Trophoblast cell (in vitro differentiated cells and primary cell): ENCODE results near the gene NAIF1.
"Not testable (repeated sequence)": the region's sequence is repeated elsewhere in the genome, so short reads cannot be mapped to it uniquely, and the experiment has no call there.

ENCODE experiments used
- DNase-seq, 2 donors: peaks; one replicate each; pipeline ENCODE4 v3.0.0-alpha.2; 2016
- H2AFZ ChIP-seq: 2 replicates; pipeline ENCODE4 v1.6.1; 2013; ENCODE audit warnings: low read length, moderate library complexity, mild to moderate bottlenecking; ENCODE audit not compliant: insufficient read depth, poor library complexity
- H2AK5ac ChIP-seq: 2 replicates; pipeline ENCODE4 v1.6.1; 2013; ENCODE audit warnings: mild to moderate bottlenecking, low read length
- H2BK120ac ChIP-seq: 2 replicates; pipeline ENCODE4 v1.6.1; 2013; ENCODE audit warnings: low read length, mild to moderate bottlenecking, moderate library complexity; ENCODE audit not compliant: insufficient read depth, poor library complexity
- H2BK12ac ChIP-seq: 2 replicates; pipeline ENCODE4 v1.6.1; 2013; ENCODE audit warnings: mild to moderate bottlenecking, low read length, moderate library complexity
- H2BK5ac ChIP-seq: 2 replicates; pipeline ENCODE4 v1.6.1; 2013; ENCODE audit warnings: low read length, low read depth, moderate library complexity, mild to moderate bottlenecking; ENCODE audit not compliant: poor library complexity
- H3K14ac ChIP-seq: 2 replicates; pipeline ENCODE4 v1.6.1; 2013; ENCODE audit warnings: mild to moderate bottlenecking, low read length
- H3K18ac ChIP-seq: 2 replicates; pipeline ENCODE4 v1.6.1; 2013; ENCODE audit warnings: mild to moderate bottlenecking, low read length
- H3K23ac ChIP-seq: 2 replicates; pipeline ENCODE4 v1.6.1; 2013; ENCODE audit warnings: low read length
- H3K27ac ChIP-seq: 2 replicates; pipeline ENCODE4 v1.5.1; 2013; ENCODE audit warnings: low read depth, mild to moderate bottlenecking, inconsistent platforms, low read length, moderate library complexity
- H3K27me3 ChIP-seq: 2 replicates; pipeline ENCODE4 v1.6.1; 2013; ENCODE audit warnings: inconsistent platforms, mild to moderate bottlenecking, low read length, moderate library complexity; ENCODE audit not compliant: insufficient read depth
- H3K36me3 ChIP-seq, 2 experiments: 1 replicate in 1 of 2; 2 replicates in 1 of 2; pipeline ENCODE4 v1.6.1; 2013; ENCODE audit warnings: low read length in 2 of 2, mild to moderate bottlenecking in 2 of 2, moderate library complexity in 1 of 2; ENCODE audit not compliant: insufficient read depth in 2 of 2, control insufficient read depth in 1 of 2
- H3K4ac ChIP-seq: 2 replicates; pipeline ENCODE4 v1.6.1; 2013; ENCODE audit warnings: low read depth, mild to moderate bottlenecking, low read length, moderate library complexity
- H3K4me1 ChIP-seq, 2 experiments: 1 replicate in 1 of 2; 2 replicates in 1 of 2; pipeline ENCODE4 v1.6.1; 2013; ENCODE audit warnings: low read length in 2 of 2, mild to moderate bottlenecking in 2 of 2, moderate library complexity in 1 of 2; ENCODE audit not compliant: insufficient read depth in 2 of 2, control insufficient read depth in 1 of 2
- H3K4me2 ChIP-seq: 2 replicates; pipeline ENCODE4 v1.6.1; 2013; ENCODE audit warnings: inconsistent platforms, mild to moderate bottlenecking, low read length, moderate library complexity
- H3K4me3 ChIP-seq: 2 replicates; pipeline ENCODE4 v1.5.1; 2013; ENCODE audit warnings: mild to moderate bottlenecking, low read depth, low read length, inconsistent platforms
- H3K79me1 ChIP-seq: one replicate; pipeline ENCODE4 v1.6.1; 2013; ENCODE audit warnings: low read length
- H3K79me2 ChIP-seq: 2 replicates; pipeline ENCODE4 v1.6.1; 2013; ENCODE audit warnings: low read length, mild to moderate bottlenecking; ENCODE audit not compliant: control insufficient read depth, insufficient read depth, poor library complexity
- H3K9ac ChIP-seq: 2 replicates; pipeline ENCODE4 v1.6.1; 2013; ENCODE audit warnings: mild to moderate bottlenecking, low read length
- H3K9me3 ChIP-seq: 2 replicates; pipeline ENCODE4 v1.6.1; 2013; ENCODE audit warnings: low read depth, mild to moderate bottlenecking, control low read depth, inconsistent platforms, low read length; ENCODE audit not compliant: insufficient read depth
- H4K12ac ChIP-seq: 2 replicates; pipeline ENCODE4 v1.6.1; 2013; ENCODE audit warnings: low read depth, mild to moderate bottlenecking, low read length, moderate library complexity
- H4K8ac ChIP-seq: 2 replicates; pipeline ENCODE4 v1.6.1; 2013; ENCODE audit warnings: low read depth, mild to moderate bottlenecking, low read length, moderate library complexity
- H4K91ac ChIP-seq: one replicate; pipeline ENCODE4 v1.6.1; 2013; ENCODE audit warnings: low read depth, mild to moderate bottlenecking, low read length, moderate library complexity
- WGBS: extraction: QIAGEN DNeasy Blood & Tissue Kit; methylation state at CpG from one replicate; pipeline ENCODE4 v1.1.7; 2013; ENCODE audit warnings: missing lambda C conversion rate; ENCODE audit not compliant: insufficient read length, insufficient coverage; ENCODE audit errors: extremely low coverage; 5-methylcytosine and 5-hydroxymethylcytosine counted together

NAIF1 gene

GRCh38 chr9:128114326-128115186, 47.4 kb upstream of the NAIF1 start:
- no peak overlapping the region for H2AFZ ChIP-seq
- H2BK5ac ChIP-seq = no peak overlapping the region
- no peaks in the 10 kb centered on the region for H3K27me3 ChIP-seq
- no peak overlapping the region for H4K91ac ChIP-seq
- no peak overlapping the region for H3K4ac ChIP-seq
- H3K9me3 ChIP-seq = peaks cover 2% of the 10 kb centered on the region
- H2AK5ac ChIP-seq = no peak overlapping the region
- no peak overlapping the region for H4K8ac ChIP-seq
- H3K36me3 ChIP-seq = peaks cover 9 to 16% of the 10 kb centered on the region in 2 experiments
- no peaks in the 10 kb centered on the region for H3K79me1 ChIP-seq
- H3K23ac ChIP-seq = no peak overlapping the region
- no peak overlapping the region for H2BK120ac ChIP-seq
- no peak overlapping the region for H3K18ac ChIP-seq
- H3K27ac ChIP-seq = no peak overlapping the region
- H3K4me2 ChIP-seq = no peak overlapping the region
- no peak overlapping the region for H3K14ac ChIP-seq
- H3K4me1 ChIP-seq = no peaks in the 10 kb centered on the region
- no peak overlapping the region for H3K4me3 ChIP-seq
- H3K79me2 ChIP-seq = no peaks in the 10 kb centered on the region
- no peak overlapping the region for H3K9ac ChIP-seq
- no peak for DNase-seq
- no peak overlapping the region for H4K12ac ChIP-seq
- WGBS = no CpG with 5 or more reads among the region's 29 CpGs
- no peak overlapping the region for H2BK12ac ChIP-seq

- no CpG with 5 or more reads among the region's 12 CpGs for WGBS
- Histone ChIP-seq H3K4ac (no peak overlapping the region), H2BK5ac (no peak overlapping the region), H2BK120ac (no peak overlapping the region), H3K9me3 (peaks cover 2% of the 10 kb centered on the region), H3K14ac (no peak overlapping the region), H3K27me3 (no peaks in the 10 kb centered on the region), H2AK5ac (no peak overlapping the region), H4K91ac (no peak overlapping the region), H3K23ac (no peak overlapping the region), H3K79me1 (no peaks in the 10 kb centered on the region), H2AFZ (no peak overlapping the region), H3K27ac (no peak overlapping the region), H3K4me2 (no peak overlapping the region), H3K18ac (no peak overlapping the region), H2BK12ac (no peak overlapping the region), H3K36me3 (peaks cover 12 to 16% of the 10 kb centered on the region in 2 experiments), H3K9ac (no peak overlapping the region), H3K4me3 (peak overlapping the region; percentile 28), H4K12ac (no peak overlapping the region), H3K4me1 (no peaks in the 10 kb centered on the region), H4K8ac (no peak overlapping the region), H3K79me2 (no peaks in the 10 kb centered on the region)
- DNase-seq = no peak
These were observed 46.6 kb upstream of the NAIF1 start for GRCh38 chr9:128113526-128114325.

GRCh38 chr9:128111726-128112125, 44.6 kb upstream of the NAIF1 start:
- H3K27ac ChIP-seq, H3K14ac ChIP-seq, H2BK5ac ChIP-seq, H3K9me3 ChIP-seq, H3K4me1 ChIP-seq, H2BK12ac ChIP-seq, H3K4me3 ChIP-seq, H4K8ac ChIP-seq, H2BK120ac ChIP-seq, H3K9ac ChIP-seq, H3K4me2 ChIP-seq, H2AFZ ChIP-seq, H3K18ac ChIP-seq, H2AK5ac ChIP-seq, H3K79me1 ChIP-seq, DNase-seq, H4K91ac ChIP-seq, H3K27me3 ChIP-seq, H4K12ac ChIP-seq, H3K23ac ChIP-seq, H3K4ac ChIP-seq, H3K79me2 ChIP-seq: not testable (repeated sequence)
- peaks cover 29 to 34% of the 10 kb centered on the region in 2 experiments for H3K36me3 ChIP-seq
- no CpG with 5 or more reads among the region's 12 CpGs for whole genome bisulfite sequencing

- WGBS = no CpG with 5 or more reads among the region's 20 CpGs
These were observed 42.1 kb upstream of the NAIF1 start for GRCh38 chr9:128109050-128109709.

More at GRCh38 chr9:128109050-128109709, 42.1 kb upstream of the NAIF1 start:
- Histone ChIP-seq H3K9ac (no peak overlapping the region), H3K4me2 (no peak overlapping the region), H4K8ac (no peak overlapping the region), H3K23ac (no peak overlapping the region), H4K12ac (no peak overlapping the region), H3K4ac (no peak overlapping the region), H4K91ac (no peak overlapping the region), H3K27me3 (no peaks in the 10 kb centered on the region), H3K4me1 (peaks cover 0 to 4% of the 10 kb centered on the region in 2 experiments), H2BK120ac (no peak overlapping the region), H3K18ac (no peak overlapping the region), H3K79me2 (no peaks in the 10 kb centered on the region), H3K9me3 (peaks cover 2% of the 10 kb centered on the region), H2AFZ (no peak overlapping the region), H3K79me1 (no peaks in the 10 kb centered on the region), H3K14ac (no peak overlapping the region), H2BK5ac (no peak overlapping the region), H2BK12ac (no peak overlapping the region), H3K4me3 (no peak overlapping the region), H3K36me3 (peaks cover 43 to 44% of the 10 kb centered on the region in 2 experiments), H2AK5ac (no peak overlapping the region), H3K27ac (no peak overlapping the region)
- no peak for DNase-seq
